UCSD-AML1 (cell line): ENCODE results near the gene BDH1.
"Not testable (repeated sequence)": the region's sequence is repeated elsewhere in the genome, so short reads cannot be mapped to it uniquely, and the experiment has no call there.

ENCODE experiments used
- DNase-seq: peaks from one replicate; lab custom pipeline; 2025; ENCODE audit not compliant: unreplicated experiment; lab: John Stamatoyannopoulos, UW

BDH1 gene

GRCh38 chr3:197578376-197578775 lies 22.6 kb upstream of the BDH1 start:
- DNase-seq, result no peak

- DNase-seq, result no peak
Observed at GRCh38 chr3:197577366-197578074, 21.8 kb upstream of the BDH1 start.

- no peak for DNase-seq
Observed at GRCh38 chr3:197576838-197577237, 21.1 kb upstream of the BDH1 start.

- no peak for DNase-seq
Observed at GRCh38 chr3:197575362-197575761, 19.6 kb upstream of the BDH1 start.

- DNase-seq, result not testable (repeated sequence)
Observed at GRCh38 chr3:197574396-197574991, 18.7 kb upstream of the BDH1 start.

- no peak for DNase-seq
Observed at GRCh38 chr3:197573048-197573767, 17.4 kb upstream of the BDH1 start.

GRCh38 chr3:197571880-197572172 lies 16.1 kb upstream of the BDH1 start:
- not testable (repeated sequence) for DNase-seq

GRCh38 chr3:197571074-197571879 lies 15.5 kb upstream of the BDH1 start:
- not testable (repeated sequence) for DNase-seq

- not testable (repeated sequence) for DNase-seq
Observed at GRCh38 chr3:197569433-197569832, 13.7 kb upstream of the BDH1 start.

GRCh38 chr3:197567904-197568681 lies 12.3 kb upstream of the BDH1 start:
- no peak for DNase-seq

GRCh38 chr3:197566155-197566554 lies 10.4 kb upstream of the BDH1 start:
- not testable (repeated sequence) for DNase-seq

GRCh38 chr3:197564097-197564843 lies 8.5 kb upstream of the BDH1 start:
- DNase-seq, result no peak

GRCh38 chr3:197562398-197563251 lies 6.9 kb upstream of the BDH1 start:
- no peak for DNase-seq

GRCh38 chr3:197561926-197562325 lies 6.2 kb upstream of the BDH1 start:
- DNase-seq, result no peak

GRCh38 chr3:197559651-197560050 lies 3.9 kb upstream of the BDH1 start:
- no peak for DNase-seq

- peak; percentile 98 for DNase-seq
Observed at GRCh38 chr3:197554562-197555280, 1.0 kb downstream of the BDH1 start.

- no peak for DNase-seq
Observed at GRCh38 chr3:197554196-197554561, 1.6 kb downstream of the BDH1 start.

GRCh38 chr3:197552198-197552597 lies 3.6 kb downstream of the BDH1 start:
- DNase-seq, result no peak

GRCh38 chr3:197550489-197550888 lies 5.3 kb downstream of the BDH1 start:
- DNase-seq, result no peak
